ENCODE data around the gene CNIH4. TPM values are rescaled to one million over a fixed set of nuclear protein-coding genes. Genes with fewer than 3 reads are reported as not detected.

Gene CNIH4
- total RNA-seq, 1 experiment from 2014 or later, result 104 TPM

DNA sequence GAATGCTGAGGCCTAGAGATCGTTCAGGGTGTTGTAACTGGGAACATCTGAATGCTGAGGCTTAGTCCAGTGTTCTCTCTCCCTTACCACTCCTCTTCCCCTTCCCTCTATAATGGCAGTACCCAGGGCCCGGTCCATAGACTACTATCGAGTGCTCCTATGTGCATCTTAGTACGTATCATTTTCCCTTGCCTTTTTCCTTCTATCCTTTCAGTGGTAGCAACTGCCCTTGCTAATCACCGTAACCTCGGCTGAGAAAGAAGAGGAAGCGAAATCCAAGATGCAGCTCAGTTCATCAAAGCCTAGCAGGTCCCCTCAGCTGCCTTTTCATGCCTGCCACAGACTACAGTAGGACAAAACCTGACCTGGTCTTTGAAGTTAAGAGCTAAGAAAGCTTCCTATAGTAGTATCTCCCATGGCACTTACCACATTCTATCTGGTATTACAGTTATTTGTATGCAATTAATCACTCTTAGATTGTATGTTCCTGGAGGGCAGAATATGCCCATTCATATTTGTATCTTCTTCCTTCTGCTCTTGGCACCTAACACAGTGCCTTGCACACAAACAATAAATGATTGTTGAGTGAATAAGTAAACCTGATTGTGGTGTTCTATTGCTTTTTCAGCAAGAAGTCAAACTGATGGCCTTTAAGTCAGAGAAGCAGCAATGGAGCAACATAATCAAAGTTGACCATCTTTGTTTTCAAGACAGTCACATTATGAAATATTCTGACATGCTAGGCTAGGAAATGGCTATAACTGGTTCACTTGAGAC is 22.4 kb downstream of the CNIH4 start:
- Histone ChIP-seq H2AK5ac (ENCODE audit: insufficient read length, low read length) (no peak overlapping the region), H3K56ac (ENCODE audit: insufficient read length, low read depth, low read length) (no peak overlapping the region), H2BK15ac (ENCODE audit: low read depth, low read length) (no peak overlapping the region), H3K79me1 (ENCODE audit: insufficient read depth, low read depth, low read length, poor library complexity, severe bottlenecking) (no peaks in the 10 kb centered on the region), H3K4ac (ENCODE audit: low read depth, low read length) (no peak overlapping the region), H2AFZ (ENCODE audit: low read length) (no peak overlapping the region), H4K91ac (ENCODE audit: insufficient read length, low read depth, low read length) (no peak overlapping the region), H3K27me3 (ENCODE audit: insufficient read depth, low read length) (no peaks in the 10 kb centered on the region), H4K8ac (replicated peaks; ENCODE audit: insufficient read length, low read depth, low read length) (no peak overlapping the region), H3K14ac (ENCODE audit: insufficient read depth, low read length) (no peak overlapping the region), H3K9ac (ENCODE audit: extremely low read depth, insufficient read length, low read length) (no peak overlapping the region), H3K9me3 (ENCODE audit: control insufficient read depth, low read depth, low read length) (no peaks in the 10 kb centered on the region), H3K4me2 (ENCODE audit: insufficient read depth, insufficient read length, low read length) (no peak overlapping the region), H3K23me2 (ENCODE audit: insufficient read length, low read depth, low read length, poor library complexity, severe bottlenecking) (no peaks in the 10 kb centered on the region), H2BK20ac (ENCODE audit: low read depth, low read length, poor library complexity, severe bottlenecking) (no peak overlapping the region), H3K23ac (ENCODE audit: insufficient read length, low read depth, low read length) (no peak overlapping the region), H3K4me1 (ENCODE audit: insufficient read depth, low read length) (no peaks in the 10 kb centered on the region), H2BK120ac (ENCODE audit: low read depth, low read length, poor library complexity, severe bottlenecking) (no peak overlapping the region), H2BK5ac (ENCODE audit: insufficient read length, low read length) (no peak overlapping the region), H2BK12ac (ENCODE audit: insufficient read length, low read depth, low read length) (no peak overlapping the region), H4K5ac (ENCODE audit: insufficient read length, low read depth, low read length) (no peak overlapping the region), H3K27ac (ENCODE audit: insufficient read length, low read depth, low read length) (no peak overlapping the region), H3T11ph (ENCODE audit: low read length) (no peak overlapping the region), H4K20me1 (ENCODE audit: control insufficient read depth, insufficient read depth, insufficient read length) (no peaks in the 10 kb centered on the region), H3K18ac (ENCODE audit: insufficient read length, low read depth, low read length) (no peak overlapping the region), H3K79me2 (ENCODE audit: insufficient read depth, low read length) (no peaks in the 10 kb centered on the region; the same call in 1 of the 2 replicates)
- Mint-ChIP-seq H3K27ac (peak overlapping the region in 1 of 3 experiments; percentile 92; a peak in 2 of 7 replicates), H3K36me3 (ENCODE audit: insufficient read depth in 1 of 3, low read depth in 3 of 3) (peaks cover 16 to 42% (median 40%) of the 10 kb centered on the region in 3 experiments; a peak in 6 of 7 replicates), H3K4me3 (no peak overlapping the region), H3K27me3 (ENCODE audit: low read depth) (no peaks in the 10 kb centered on the region), H3K9me3 (no peaks in the 10 kb centered on the region), H3K4me1 (peaks cover 0 to under 1% of the 10 kb centered on the region in 2 experiments; a peak in 1 of 4 replicates)
- WGBS (ENCODE audit: extremely low coverage, insufficient read length, low lambda C conversion rate), result no CpG with 5 or more reads among the region's 7 CpGs
- TF ChIP-seq, protein P1, sequence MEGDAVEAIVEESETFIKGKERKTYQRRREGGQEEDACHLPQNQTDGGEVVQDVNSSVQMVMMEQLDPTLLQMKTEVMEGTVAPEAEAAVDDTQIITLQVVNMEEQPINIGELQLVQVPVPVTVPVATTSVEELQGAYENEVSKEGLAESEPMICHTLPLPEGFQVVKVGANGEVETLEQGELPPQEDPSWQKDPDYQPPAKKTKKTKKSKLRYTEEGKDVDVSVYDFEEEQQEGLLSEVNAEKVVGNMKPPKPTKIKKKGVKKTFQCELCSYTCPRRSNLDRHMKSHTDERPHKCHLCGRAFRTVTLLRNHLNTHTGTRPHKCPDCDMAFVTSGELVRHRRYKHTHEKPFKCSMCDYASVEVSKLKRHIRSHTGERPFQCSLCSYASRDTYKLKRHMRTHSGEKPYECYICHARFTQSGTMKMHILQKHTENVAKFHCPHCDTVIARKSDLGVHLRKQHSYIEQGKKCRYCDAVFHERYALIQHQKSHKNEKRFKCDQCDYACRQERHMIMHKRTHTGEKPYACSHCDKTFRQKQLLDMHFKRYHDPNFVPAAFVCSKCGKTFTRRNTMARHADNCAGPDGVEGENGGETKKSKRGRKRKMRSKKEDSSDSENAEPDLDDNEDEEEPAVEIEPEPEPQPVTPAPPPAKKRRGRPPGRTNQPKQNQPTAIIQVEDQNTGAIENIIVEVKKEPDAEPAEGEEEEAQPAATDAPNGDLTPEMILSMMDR (conservative IDR thresholded peaks at IDR 0.05), result no peak
- no peak for DNase-seq

Measured in H9 (cell line).